Peyer's patch (tissue), 4 donors: Measurements from ENCODE around the gene IPO4. TPM values are rescaled to one million over a fixed set of nuclear protein-coding genes. Genes with fewer than 3 reads are reported as not detected.
A peak's percentile ranks its signal among the peaks of the same experiment; 100 is the strongest.

ENCODE experiments used
- DNase-seq, 3 donors: peaks; one replicate each; pipeline ENCODE4 v3.0.0-alpha.2; 2017 to 2019
- H3K27ac ChIP-seq, 4 donors: fragments of 200-600 bp; sonication (generic); one replicate each; pipeline ENCODE4 v1.5.1; 2016 to 2019
- H3K27me3 ChIP-seq, 2 donors: fragments of 200-600 bp; sonication (generic); one replicate each; pipeline ENCODE4 v1.5.1; 2019
- H3K36me3 ChIP-seq, 3 donors: fragments of 200-600 bp; sonication (generic); one replicate each; pipeline ENCODE4 v1.5.1; 2016 to 2019
- H3K4me1 ChIP-seq, 4 donors: fragments of 200-600 bp; sonication (generic); one replicate each; pipeline ENCODE4 v1.5.1; 2016 to 2019
- H3K4me3 ChIP-seq, 4 donors: fragments of 200-600 bp; sonication (generic); 1 replicate in 3 of 4; 2 replicates in 1 of 4; pipeline ENCODE4 v1.5.1; 2016 to 2019; ENCODE audit warnings: mild to moderate bottlenecking in 1 of 4
- H3K9me3 ChIP-seq, 4 donors: fragments of 200-600 bp; sonication (generic); one replicate each; pipeline ENCODE4 v1.5.1; 2016 to 2019; ENCODE audit warnings: mild to moderate bottlenecking in 1 of 4
- POLR2A ChIP-seq, 2 donors: fragments of 450-650 bp; IDR thresholded peaks; one replicate each; pipeline ENCODE4 v1.5.1; 2017; ENCODE audit warnings: antibody characterized with exemption in 2 of 2, mild to moderate bottlenecking in 2 of 2, moderate library complexity in 2 of 2
- total RNA-seq, 4 donors: library from RNA; depleted of rRNA; stranded (reverse); fragments of >200 nt; gene quantifications; one replicate each; pipeline ENCODE4 v1.1.0, GENCODE V29; 2016
- TF ChIP-seq, protein P1 (sequence below), 6 experiments: fragments of 450-650 bp in 4 of 6; fragments of 200-600 bp in 2 of 6; sonication (generic) in 1 of 6; IDR thresholded peaks; one replicate each; pipeline ENCODE4 v1.5.1; 2017 to 2019; ENCODE audit warnings: antibody characterized with exemption in 6 of 6, mild to moderate bottlenecking in 3 of 6, moderate library complexity in 1 of 6

The IPO4 gene
- total RNA-seq, 4 donors from 2014 or later: 12.8 to 56.9 (median 34.2) TPM

DNA sequence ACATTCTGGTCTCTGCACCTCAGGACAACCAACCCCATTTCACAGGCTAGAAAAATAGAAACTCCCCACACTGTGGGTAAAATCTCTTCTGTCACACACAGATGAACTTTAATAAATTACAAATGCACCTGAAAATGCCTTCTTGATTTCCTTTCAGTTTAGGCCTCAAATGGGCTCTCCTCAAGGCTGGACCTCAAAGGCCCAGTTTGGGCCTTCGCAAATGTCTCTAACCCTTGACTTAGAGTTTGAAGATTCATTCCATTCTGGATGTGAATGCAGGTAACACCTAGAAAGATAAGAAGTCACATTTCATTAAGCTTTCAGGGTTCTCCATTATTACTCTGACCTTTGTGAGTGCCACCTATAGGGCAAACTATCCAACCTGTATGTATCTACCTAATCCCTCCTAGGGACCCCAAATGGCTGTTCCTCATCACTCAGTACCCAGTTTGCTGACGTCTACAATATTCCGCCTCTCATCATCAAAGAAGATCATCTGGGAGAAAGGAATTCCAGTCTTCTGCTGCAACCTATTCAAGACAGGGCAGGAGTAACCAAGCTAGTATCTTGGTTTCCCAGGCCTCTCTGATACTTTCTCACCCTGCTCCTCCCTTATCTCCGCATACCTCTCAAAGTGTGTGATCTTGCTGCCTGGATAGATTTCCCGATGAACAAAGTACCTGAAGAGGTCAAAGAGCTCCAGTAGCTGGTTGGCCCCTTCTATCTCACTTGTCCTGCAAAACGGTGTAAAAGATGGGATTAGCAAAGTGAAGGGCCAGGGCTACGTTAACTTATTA lies 25.4 kb upstream of the IPO4 start:
- no peaks in the 10 kb centered on the region for H3K27me3 ChIP-seq
- H3K4me3 ChIP-seq: peak overlapping the region in 2 of 4 donors; percentile 74 to 80
- H3K36me3 ChIP-seq: peaks cover 0 to 28% (median 0%) of the 10 kb centered on the region in 3 donors
- H3K4me1 ChIP-seq: peaks cover 0 to 22% (median 3%) of the 10 kb centered on the region in 4 donors
- TF ChIP-seq, protein P1, sequence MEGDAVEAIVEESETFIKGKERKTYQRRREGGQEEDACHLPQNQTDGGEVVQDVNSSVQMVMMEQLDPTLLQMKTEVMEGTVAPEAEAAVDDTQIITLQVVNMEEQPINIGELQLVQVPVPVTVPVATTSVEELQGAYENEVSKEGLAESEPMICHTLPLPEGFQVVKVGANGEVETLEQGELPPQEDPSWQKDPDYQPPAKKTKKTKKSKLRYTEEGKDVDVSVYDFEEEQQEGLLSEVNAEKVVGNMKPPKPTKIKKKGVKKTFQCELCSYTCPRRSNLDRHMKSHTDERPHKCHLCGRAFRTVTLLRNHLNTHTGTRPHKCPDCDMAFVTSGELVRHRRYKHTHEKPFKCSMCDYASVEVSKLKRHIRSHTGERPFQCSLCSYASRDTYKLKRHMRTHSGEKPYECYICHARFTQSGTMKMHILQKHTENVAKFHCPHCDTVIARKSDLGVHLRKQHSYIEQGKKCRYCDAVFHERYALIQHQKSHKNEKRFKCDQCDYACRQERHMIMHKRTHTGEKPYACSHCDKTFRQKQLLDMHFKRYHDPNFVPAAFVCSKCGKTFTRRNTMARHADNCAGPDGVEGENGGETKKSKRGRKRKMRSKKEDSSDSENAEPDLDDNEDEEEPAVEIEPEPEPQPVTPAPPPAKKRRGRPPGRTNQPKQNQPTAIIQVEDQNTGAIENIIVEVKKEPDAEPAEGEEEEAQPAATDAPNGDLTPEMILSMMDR (IDR thresholded peaks at IDR 0.05): no peak
- no peak for TF ChIP-seq POLR2A (IDR thresholded peaks at IDR 0.05)
- no peaks in the 10 kb centered on the region for H3K9me3 ChIP-seq
- DNase-seq: no peak
- peak overlapping the region; percentile 96 to 98 (median 97) for H3K27ac ChIP-seq

DNA sequence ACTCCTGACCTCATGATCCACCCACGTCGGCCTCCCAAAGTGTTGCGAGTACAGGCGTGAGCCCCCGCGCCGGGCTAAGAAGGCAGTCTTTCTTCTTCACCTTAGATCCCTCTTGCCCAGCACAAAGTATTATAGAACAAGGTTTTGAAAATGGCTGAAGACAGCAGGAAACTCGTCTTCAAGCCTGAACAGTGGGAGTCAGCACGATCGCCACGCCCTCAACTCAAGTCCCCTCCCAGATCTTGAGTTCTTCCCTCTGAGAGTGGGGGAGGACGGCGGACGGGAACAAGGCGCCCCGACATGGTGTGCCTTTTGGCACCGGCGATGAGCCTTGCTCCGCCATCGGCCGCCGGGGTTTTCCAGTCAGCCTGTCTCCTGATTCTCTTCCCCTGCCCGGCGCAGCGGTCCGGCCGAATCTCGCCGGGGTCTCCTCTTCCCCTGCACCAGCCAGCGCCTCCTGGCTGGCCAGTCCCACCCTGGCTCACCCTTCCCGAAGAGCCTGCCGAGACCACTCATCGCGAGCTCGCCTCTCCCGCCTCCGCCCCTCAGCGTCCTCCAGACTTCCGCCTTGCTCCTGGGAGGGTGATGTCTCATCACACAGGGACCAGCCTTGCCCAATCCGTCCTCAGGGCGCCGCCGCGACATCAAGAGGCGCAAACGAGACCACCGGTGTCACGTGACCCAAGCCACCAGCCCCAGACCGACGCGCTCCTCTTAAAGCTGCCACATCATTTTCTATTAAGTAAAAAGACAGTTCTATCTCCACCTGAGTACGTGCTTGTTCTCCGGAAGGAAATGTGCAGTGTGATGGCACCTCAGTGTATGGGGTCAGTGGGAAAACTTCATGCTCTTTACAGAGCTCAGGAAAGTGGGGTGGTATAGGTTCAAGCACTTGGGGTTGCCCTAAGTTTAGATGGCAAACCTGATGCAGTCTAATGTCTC lies 24.6 kb upstream of the IPO4 start, which contains the start of gene CHMP4A:
Gene CHMP4A, minus strand, starts transcription at position 565 of the 942 bp plus-strand sequence. Its CDS starts 49 bp downstream, at position 516.
- Histone ChIP-seq H3K4me1 (peaks cover 0 to 22% (median 3%) of the 10 kb centered on the region in 4 donors), H3K4me3 (peak within 1 kb of the TSS; percentile 62 to 80 (median 72))
- peak; percentile 93 to 94 for TF ChIP-seq POLR2A (IDR thresholded peaks at IDR 0.05)
- TF ChIP-seq, protein P1 (IDR thresholded peaks at IDR 0.05): peak in 3 of 6 experiments; percentile 17 to 28 (median 26)

DNA sequence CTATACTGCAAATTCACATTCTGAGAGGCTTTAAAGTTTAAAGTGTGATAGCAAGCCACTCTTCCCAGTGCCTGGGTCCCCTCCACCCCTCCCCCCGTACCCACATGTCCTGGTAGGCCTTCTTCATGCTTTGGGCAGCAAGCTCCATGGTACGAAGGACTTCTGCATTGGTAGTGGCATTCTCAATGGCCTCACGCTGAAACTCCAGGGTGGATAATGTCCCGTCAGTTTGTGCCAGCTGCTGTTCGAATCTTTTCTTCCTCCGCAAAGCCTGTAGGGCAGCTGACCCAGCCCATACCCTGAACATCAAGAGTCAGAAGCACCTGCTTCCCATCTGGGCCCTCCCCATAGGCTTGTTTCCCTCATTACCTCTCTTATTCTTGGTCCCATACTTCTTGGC lies 22.7 kb upstream of the IPO4 start:
- no peak for TF ChIP-seq POLR2A (IDR thresholded peaks at IDR 0.05)
- TF ChIP-seq, protein P1 (IDR thresholded peaks at IDR 0.05): no peak
- H3K4me1 ChIP-seq: peaks cover 0 to 22% (median 2%) of the 10 kb centered on the region in 4 donors
- DNase-seq: no peak
- no peak overlapping the region for H3K27ac ChIP-seq
- no peak overlapping the region for H3K4me3 ChIP-seq
- peaks cover 0 to 51% (median 0%) of the 10 kb centered on the region in 3 donors for H3K36me3 ChIP-seq
- no peaks in the 10 kb centered on the region for H3K27me3 ChIP-seq
- no peaks in the 10 kb centered on the region for H3K9me3 ChIP-seq

More for the DNA sequence above, 24.6 kb upstream of the IPO4 start, which contains the start of gene CHMP4A:
- no peaks in the 10 kb centered on the region for H3K27me3 ChIP-seq
- no peaks in the 10 kb centered on the region for H3K9me3 ChIP-seq
- DNase-seq: peak; percentile 94 to 99 (median 99)
- H3K36me3 ChIP-seq: peaks cover 0 to 36% (median 0%) of the 10 kb centered on the region in 3 donors
- peak within 1 kb of the TSS; percentile 96 to 98 (median 97) for H3K27ac ChIP-seq

DNA sequence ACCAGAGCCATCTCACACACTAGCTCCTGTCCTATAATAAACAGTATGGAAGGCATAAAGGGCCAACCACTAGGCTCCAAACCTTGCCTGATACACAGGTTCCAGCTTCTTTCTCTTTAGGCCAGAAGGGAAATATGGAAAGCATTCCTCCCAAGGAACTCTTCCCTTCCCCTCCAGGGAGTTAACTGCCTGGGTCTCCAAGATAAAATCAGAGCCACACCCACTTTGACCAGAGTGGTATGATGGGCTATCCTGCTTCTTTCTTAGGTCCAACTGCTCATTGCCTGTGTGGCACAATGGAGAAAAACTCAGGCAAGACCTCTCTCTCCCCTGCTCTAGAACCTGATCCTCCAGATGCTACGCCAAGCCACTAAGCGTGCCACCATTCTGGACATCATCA lies 19.0 kb upstream of the IPO4 start:
- H3K4me3 ChIP-seq: no peak overlapping the region
- peaks cover 0 to 10% (median 0%) of the 10 kb centered on the region in 4 donors for H3K4me1 ChIP-seq
- H3K27ac ChIP-seq: no peak overlapping the region
- H3K36me3 ChIP-seq: peaks cover 0 to 67% (median 0%) of the 10 kb centered on the region in 3 donors
- no peaks in the 10 kb centered on the region for H3K27me3 ChIP-seq
- DNase-seq: no peak
- no peak for TF ChIP-seq POLR2A (IDR thresholded peaks at IDR 0.05)
- TF ChIP-seq, protein P1 (IDR thresholded peaks at IDR 0.05): no peak
- H3K9me3 ChIP-seq: no peaks in the 10 kb centered on the region

DNA sequence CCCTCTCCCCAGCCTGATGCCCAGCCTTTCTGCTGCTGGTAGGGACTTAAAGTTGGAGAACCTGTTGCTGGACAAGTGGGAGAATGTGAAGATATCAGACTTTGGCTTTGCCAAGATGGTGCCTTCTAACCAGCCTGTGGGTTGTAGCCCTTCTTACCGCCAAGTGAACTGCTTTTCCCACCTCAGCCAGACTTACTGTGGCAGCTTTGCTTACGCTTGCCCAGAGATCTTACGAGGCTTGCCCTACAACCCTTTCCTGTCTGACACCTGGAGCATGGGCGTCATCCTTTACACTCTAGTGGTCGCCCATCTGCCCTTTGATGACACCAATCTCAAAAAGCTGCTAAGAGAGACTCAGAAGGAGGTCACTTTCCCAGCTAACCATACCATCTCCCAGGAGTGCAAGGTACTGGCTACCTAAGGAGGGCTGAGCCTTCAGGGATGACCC lies 18.5 kb upstream of the IPO4 start:
- Histone ChIP-seq H3K27me3 (no peaks in the 10 kb centered on the region), H3K36me3 (peaks cover 0 to 72% (median 0%) of the 10 kb centered on the region in 3 donors), H3K4me3 (no peak overlapping the region), H3K27ac (no peak overlapping the region), H3K4me1 (peaks cover 0 to 5% (median 0%) of the 10 kb centered on the region in 4 donors), H3K9me3 (no peaks in the 10 kb centered on the region)
- TF ChIP-seq POLR2A (IDR thresholded peaks at IDR 0.05): no peak
- TF ChIP-seq, protein P1 (IDR thresholded peaks at IDR 0.05): no peak
- DNase-seq: no peak
